GM23338 (cell line): ENCODE results near the gene TMEM139. TPM values are rescaled to one million over a fixed set of nuclear protein-coding genes. Genes with fewer than 3 reads are reported as not detected.

Source experiments
- ATAC-seq: fragments of 200-7000 bp; cut with Tn5 transposase; 3 replicates; pipeline ENCODE4 v1.9.1; 2020
- DNase-seq: peaks from one replicate; pipeline ENCODE4 v3.0.0-alpha.2; 2015; ENCODE audit warnings: low spot score
- H2AFZ ChIP-seq: fragments of 200-600 bp; sonication (generic); 2 replicates; pipeline ENCODE4 v1.8.0; 2016; ENCODE audit warnings: antibody characterized with exemption, mild to moderate bottlenecking, moderate library complexity
- H3F3A ChIP-seq: fragments of 200-600 bp; sonication (generic); replicated peaks from 2 replicates; pipeline ENCODE4 v1.8.0; 2017; ENCODE audit warnings: antibody characterized with exemption, mixed run types, low read depth
- H3K27ac ChIP-seq: fragments of 200-600 bp; sonication (generic); 2 replicates; pipeline ENCODE4 v1.6.1; 2016; ENCODE audit warnings: low read depth
- H3K27me3 ChIP-seq: fragments of 200-600 bp; sonication (generic); 2 replicates; pipeline ENCODE4 v1.8.0; 2016; ENCODE audit warnings: mild to moderate bottlenecking, mixed run types, moderate library complexity; ENCODE audit not compliant: insufficient read depth
- H3K36me3 ChIP-seq: fragments of 200-600 bp; sonication (generic); 2 replicates; pipeline ENCODE4 v1.8.0; 2016; ENCODE audit warnings: mild to moderate bottlenecking; ENCODE audit not compliant: insufficient read depth
- H3K4me1 ChIP-seq: fragments of 200-600 bp; sonication (generic); 2 replicates; pipeline ENCODE4 v1.8.0; 2016; ENCODE audit warnings: mild to moderate bottlenecking, moderate library complexity; ENCODE audit not compliant: insufficient read depth
- H3K4me2 ChIP-seq: fragments of 200-600 bp; sonication (generic); 2 replicates; pipeline ENCODE4 v1.7.1; 2017; ENCODE audit warnings: mixed run types
- H3K4me3 ChIP-seq: fragments of 200-600 bp; sonication (generic); 2 replicates; pipeline ENCODE4 v1.6.1; 2016; ENCODE audit warnings: mixed run types
- H3K79me2 ChIP-seq: fragments of 200-600 bp; sonication (generic); replicated peaks from 2 replicates; pipeline ENCODE4 v1.8.0; 2017; ENCODE audit warnings: mild to moderate bottlenecking; ENCODE audit not compliant: insufficient read depth
- H3K9me2 ChIP-seq: fragments of 200-600 bp; sonication (generic); 2 replicates; pipeline ENCODE4 v1.8.0; 2017; ENCODE audit not compliant: insufficient read depth
- H4K20me1 ChIP-seq: fragments of 200-600 bp; sonication (generic); replicated peaks from 2 replicates; pipeline ENCODE4 v1.8.0; 2017; ENCODE audit warnings: mild to moderate bottlenecking; ENCODE audit not compliant: insufficient read depth
- H3K27ac Mint-ChIP-seq: 2 replicates; pipeline ENCODE4 v1.8.0; 2020; ENCODE audit warnings: inconsistent platforms, mild to moderate bottlenecking, moderate library complexity, mixed read lengths
- H3K27me3 Mint-ChIP-seq: 3 replicates; pipeline ENCODE4 v1.8.0; 2022; ENCODE audit warnings: low read depth, mild to moderate bottlenecking, moderate library complexity, mixed read lengths, inconsistent platforms; ENCODE audit not compliant: insufficient read depth, poor library complexity
- H3K36me3 Mint-ChIP-seq: 3 replicates; pipeline ENCODE4 v1.8.0; 2021; ENCODE audit warnings: low read depth, mild to moderate bottlenecking, inconsistent platforms, moderate library complexity, mixed read lengths
- H3K4me1 Mint-ChIP-seq: 3 replicates; pipeline ENCODE4 v1.8.0; 2020; ENCODE audit warnings: mild to moderate bottlenecking, inconsistent platforms, mixed read lengths
- H3K4me3 Mint-ChIP-seq: 3 replicates; pipeline ENCODE4 v1.8.0; 2021; ENCODE audit warnings: moderate library complexity, mild to moderate bottlenecking, inconsistent platforms, mixed read lengths
- H3K9me3 Mint-ChIP-seq: 3 replicates; pipeline ENCODE4 v1.8.0; 2020; ENCODE audit warnings: moderate library complexity, mild to moderate bottlenecking, inconsistent platforms, mixed read lengths
- CREB1 ChIP-seq: fragments of 250-450 bp; sonication (Bioruptor Pico); IDR thresholded peaks from 2 replicates; pipeline ENCODE4 v1.5.0; 2020; ENCODE audit warnings: low read depth, mild to moderate bottlenecking, moderate library complexity
- EZH2 ChIP-seq: fragments of 200-600 bp; sonication (generic); IDR thresholded peaks from one replicate; pipeline ENCODE4 v1.8.0; 2017; ENCODE audit warnings: antibody characterized with exemption, mild to moderate bottlenecking, low read depth; ENCODE audit not compliant: unreplicated experiment
- EZH2phosphoT487 ChIP-seq: fragments of 200-600 bp; sonication (generic); IDR thresholded peaks from one replicate; pipeline ENCODE4 v1.8.1; 2018; ENCODE audit warnings: antibody characterized with exemption; ENCODE audit not compliant: unreplicated experiment
- JUNB ChIP-seq: IDR thresholded peaks from one replicate; pipeline ENCODE4 v1.6.1; 2016; ENCODE audit warnings: antibody characterized with exemption; ENCODE audit not compliant: unreplicated experiment
- NANOG ChIP-seq: IDR thresholded peaks from 2 replicates; pipeline ENCODE4 v1.6.1; 2016; ENCODE audit warnings: antibody characterized with exemption, borderline replicate concordance
- POLR2AphosphoS5 ChIP-seq: IDR thresholded peaks from 2 replicates; pipeline ENCODE4 v1.6.1; 2016; ENCODE audit warnings: antibody characterized with exemption, low read depth
- STAT1 ChIP-seq: IDR thresholded peaks from one replicate; pipeline ENCODE4 v1.6.1; 2016; ENCODE audit warnings: antibody characterized with exemption; ENCODE audit not compliant: unreplicated experiment
- ZNF114 ChIP-seq: fragments of 250-450 bp; sonication (Bioruptor Pico); IDR thresholded peaks from 2 replicates; pipeline ENCODE4 v1.5.0; 2020; ENCODE audit warnings: mild to moderate bottlenecking, moderate library complexity
- ZNF331 ChIP-seq: fragments of 250-450 bp; sonication (Bioruptor Pico); IDR thresholded peaks from 2 replicates; pipeline ENCODE4 v1.5.0; 2020; ENCODE audit warnings: low read depth, mild to moderate bottlenecking, moderate library complexity
- polyA plus RNA-seq: library from polyadenylated mRNA; unstranded; fragments of >200 nt; fragmentation: Nextera tagmentation; extraction: Ambion mirVana; gene quantifications from 2 replicates; pipeline ENCODE4 v1.2.1, GENCODE V29; 2016
- total RNA-seq: library from RNA; depleted of rRNA; stranded (reverse); fragments of >200 nt; shearing (Covaris generic); gene quantifications from 2 replicates; pipeline ENCODE4 v1.2.3, GENCODE V29; 2014
- TF ChIP-seq, protein P1 (sequence below), 2 experiments: fragments of 200-600 bp in 1 of 2; sonication (generic) in 1 of 2; conservative IDR thresholded peaks; 2 replicates each; pipeline versions ENCODE4 v1.5.1 to v1.6.1; 2016 to 2017; ENCODE audit warnings: antibody characterized with exemption in 2 of 2, low read depth in 2 of 2, mild to moderate bottlenecking in 2 of 2, moderate library complexity in 1 of 2
- TF ChIP-seq, protein P2 (sequence below): IDR thresholded peaks from one replicate; pipeline ENCODE4 v1.6.1; 2018; ENCODE audit warnings: antibody characterized with exemption; ENCODE audit not compliant: unreplicated experiment
- TF ChIP-seq, protein P3 (sequence below): IDR thresholded peaks from 2 replicates; pipeline ENCODE4 v1.6.1; 2016; ENCODE audit warnings: antibody characterized with exemption

Gene TMEM139
- total and polyA plus RNA-seq, 2 experiments from 2014 or later: 3.3 to 3.6 TPM

DNA sequence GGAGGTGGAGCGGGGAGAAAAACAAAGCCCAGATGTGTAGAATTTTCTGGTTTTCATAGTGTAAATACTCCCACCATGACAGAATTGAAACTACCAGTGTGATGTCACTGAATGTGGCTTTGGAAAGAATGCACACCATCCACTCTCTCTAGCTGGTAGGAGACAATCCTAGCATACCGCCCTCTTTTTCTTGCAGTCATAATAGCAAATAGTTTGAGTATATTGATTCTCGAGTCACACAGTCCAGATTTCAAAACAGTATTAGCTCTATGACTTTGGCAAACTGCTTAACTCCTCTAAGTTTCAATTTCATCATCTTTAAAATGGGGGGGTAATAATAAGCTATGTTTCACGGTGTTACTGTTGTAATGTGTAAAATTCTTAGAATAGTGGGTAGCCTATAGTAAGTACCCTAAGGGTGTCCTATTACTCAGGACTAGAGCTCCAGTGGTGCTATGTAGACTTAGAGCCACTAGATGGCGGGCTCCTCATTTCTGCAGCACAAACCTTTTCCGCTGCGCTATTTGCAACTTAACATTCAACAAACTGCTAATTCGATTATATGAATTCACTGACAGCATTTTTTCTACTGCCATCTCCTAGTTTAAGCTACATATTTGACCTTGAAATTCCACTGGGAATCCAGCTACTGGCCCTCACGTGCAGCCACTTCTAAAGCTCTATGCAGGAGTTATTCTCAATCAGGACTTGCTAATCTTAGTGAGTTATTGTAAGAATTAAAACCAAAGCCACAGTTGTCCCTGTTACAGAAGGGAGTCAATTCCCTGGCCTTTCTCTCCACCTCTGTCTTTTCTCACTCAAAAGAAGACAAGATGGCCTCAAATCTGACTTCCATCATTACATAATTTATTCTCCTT, 44.2 kb upstream of the TMEM139 start:
- no peak overlapping the region for H2AFZ ChIP-seq
- no peak overlapping the region for H3K4me3 ChIP-seq
- TF ChIP-seq POLR2AphosphoS5: no peak
- TF ChIP-seq, protein P1, sequence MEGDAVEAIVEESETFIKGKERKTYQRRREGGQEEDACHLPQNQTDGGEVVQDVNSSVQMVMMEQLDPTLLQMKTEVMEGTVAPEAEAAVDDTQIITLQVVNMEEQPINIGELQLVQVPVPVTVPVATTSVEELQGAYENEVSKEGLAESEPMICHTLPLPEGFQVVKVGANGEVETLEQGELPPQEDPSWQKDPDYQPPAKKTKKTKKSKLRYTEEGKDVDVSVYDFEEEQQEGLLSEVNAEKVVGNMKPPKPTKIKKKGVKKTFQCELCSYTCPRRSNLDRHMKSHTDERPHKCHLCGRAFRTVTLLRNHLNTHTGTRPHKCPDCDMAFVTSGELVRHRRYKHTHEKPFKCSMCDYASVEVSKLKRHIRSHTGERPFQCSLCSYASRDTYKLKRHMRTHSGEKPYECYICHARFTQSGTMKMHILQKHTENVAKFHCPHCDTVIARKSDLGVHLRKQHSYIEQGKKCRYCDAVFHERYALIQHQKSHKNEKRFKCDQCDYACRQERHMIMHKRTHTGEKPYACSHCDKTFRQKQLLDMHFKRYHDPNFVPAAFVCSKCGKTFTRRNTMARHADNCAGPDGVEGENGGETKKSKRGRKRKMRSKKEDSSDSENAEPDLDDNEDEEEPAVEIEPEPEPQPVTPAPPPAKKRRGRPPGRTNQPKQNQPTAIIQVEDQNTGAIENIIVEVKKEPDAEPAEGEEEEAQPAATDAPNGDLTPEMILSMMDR (conservative IDR thresholded peaks at IDR 0.05; ENCODE audit: low read depth in 2 of 2): peak; percentile 86 to 93
- no peak overlapping the region for H3K4me2 ChIP-seq
- H3K79me2 ChIP-seq: no peaks in the 10 kb centered on the region
- DNase-seq (peak; percentile 89), ATAC-seq (peak; percentile 97)
- H4K20me1 ChIP-seq: no peaks in the 10 kb centered on the region
- Mint-ChIP-seq H3K36me3 (no peaks in the 10 kb centered on the region), H3K9me3 (peaks cover 17% of the 10 kb centered on the region), H3K4me1 (no peaks in the 10 kb centered on the region; the same call in 2 of the 3 replicates), H3K27me3 (peaks cover 5% of the 10 kb centered on the region), H3K4me3 (no peak overlapping the region), H3K27ac (no peak overlapping the region)
- H3K9me2 ChIP-seq: no peaks in the 10 kb centered on the region
- H3K36me3 ChIP-seq: no peaks in the 10 kb centered on the region
- H3K27ac ChIP-seq: no peak overlapping the region
- H3F3A ChIP-seq: no peaks in the 10 kb centered on the region
- H3K4me1 ChIP-seq: no peaks in the 10 kb centered on the region
- no peaks in the 10 kb centered on the region for H3K27me3 ChIP-seq

DNA sequence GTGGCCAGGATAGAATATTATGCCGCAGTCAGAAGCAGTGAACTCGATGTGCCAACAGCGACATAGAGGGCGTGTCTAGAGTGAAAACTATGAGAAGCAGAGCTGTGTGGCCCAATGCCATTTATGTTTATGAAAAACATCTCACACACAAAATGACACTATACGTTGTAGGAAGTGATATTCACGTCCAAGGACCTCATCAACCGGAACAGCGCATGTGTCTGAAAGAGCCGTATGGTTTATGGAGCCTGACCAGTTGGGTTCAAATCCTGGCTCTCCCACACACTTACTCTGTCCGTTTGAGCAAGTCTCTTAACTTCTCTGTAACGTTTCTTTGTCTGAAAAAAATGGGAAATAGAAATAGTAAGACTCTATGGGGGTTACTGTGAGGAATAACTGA, 42.5 kb upstream of the TMEM139 start:
- DNase-seq: no peak
- ATAC-seq: no peak
- Histone ChIP-seq H3K4me2 (no peak overlapping the region), H3K79me2 (no peaks in the 10 kb centered on the region), H3F3A (no peaks in the 10 kb centered on the region), H3K27ac (no peak overlapping the region), H3K4me3 (no peak overlapping the region), H3K36me3 (no peaks in the 10 kb centered on the region), H4K20me1 (no peaks in the 10 kb centered on the region), H3K27me3 (no peaks in the 10 kb centered on the region), H3K4me1 (no peaks in the 10 kb centered on the region), H2AFZ (no peak overlapping the region), H3K9me2 (no peaks in the 10 kb centered on the region)
- Mint-ChIP-seq H3K9me3 (peaks cover 3% of the 10 kb centered on the region; the same call in 1 of the 3 replicates), H3K4me1 (no peaks in the 10 kb centered on the region; the same call in 2 of the 3 replicates), H3K4me3 (no peak overlapping the region), H3K27me3 (peaks cover 2% of the 10 kb centered on the region), H3K27ac (no peak overlapping the region), H3K36me3 (no peaks in the 10 kb centered on the region)
- TF ChIP-seq ZNF114 (CRISPR knock-in tag) (no peak), JUNB (no peak), EZH2phosphoT487 (no peak), STAT1 (no peak), EZH2 (no peak), NANOG (no peak), ZNF331 (CRISPR knock-in tag) (no peak), CREB1 (CRISPR knock-in tag) (no peak), POLR2AphosphoS5 (no peak)
- TF ChIP-seq, protein P2, sequence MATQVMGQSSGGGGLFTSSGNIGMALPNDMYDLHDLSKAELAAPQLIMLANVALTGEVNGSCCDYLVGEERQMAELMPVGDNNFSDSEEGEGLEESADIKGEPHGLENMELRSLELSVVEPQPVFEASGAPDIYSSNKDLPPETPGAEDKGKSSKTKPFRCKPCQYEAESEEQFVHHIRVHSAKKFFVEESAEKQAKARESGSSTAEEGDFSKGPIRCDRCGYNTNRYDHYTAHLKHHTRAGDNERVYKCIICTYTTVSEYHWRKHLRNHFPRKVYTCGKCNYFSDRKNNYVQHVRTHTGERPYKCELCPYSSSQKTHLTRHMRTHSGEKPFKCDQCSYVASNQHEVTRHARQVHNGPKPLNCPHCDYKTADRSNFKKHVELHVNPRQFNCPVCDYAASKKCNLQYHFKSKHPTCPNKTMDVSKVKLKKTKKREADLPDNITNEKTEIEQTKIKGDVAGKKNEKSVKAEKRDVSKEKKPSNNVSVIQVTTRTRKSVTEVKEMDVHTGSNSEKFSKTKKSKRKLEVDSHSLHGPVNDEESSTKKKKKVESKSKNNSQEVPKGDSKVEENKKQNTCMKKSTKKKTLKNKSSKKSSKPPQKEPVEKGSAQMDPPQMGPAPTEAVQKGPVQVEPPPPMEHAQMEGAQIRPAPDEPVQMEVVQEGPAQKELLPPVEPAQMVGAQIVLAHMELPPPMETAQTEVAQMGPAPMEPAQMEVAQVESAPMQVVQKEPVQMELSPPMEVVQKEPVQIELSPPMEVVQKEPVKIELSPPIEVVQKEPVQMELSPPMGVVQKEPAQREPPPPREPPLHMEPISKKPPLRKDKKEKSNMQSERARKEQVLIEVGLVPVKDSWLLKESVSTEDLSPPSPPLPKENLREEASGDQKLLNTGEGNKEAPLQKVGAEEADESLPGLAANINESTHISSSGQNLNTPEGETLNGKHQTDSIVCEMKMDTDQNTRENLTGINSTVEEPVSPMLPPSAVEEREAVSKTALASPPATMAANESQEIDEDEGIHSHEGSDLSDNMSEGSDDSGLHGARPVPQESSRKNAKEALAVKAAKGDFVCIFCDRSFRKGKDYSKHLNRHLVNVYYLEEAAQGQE: no peak
- TF ChIP-seq, protein P1 (conservative IDR thresholded peaks at IDR 0.05; ENCODE audit: low read depth in 2 of 2): no peak
- TF ChIP-seq, protein P3, sequence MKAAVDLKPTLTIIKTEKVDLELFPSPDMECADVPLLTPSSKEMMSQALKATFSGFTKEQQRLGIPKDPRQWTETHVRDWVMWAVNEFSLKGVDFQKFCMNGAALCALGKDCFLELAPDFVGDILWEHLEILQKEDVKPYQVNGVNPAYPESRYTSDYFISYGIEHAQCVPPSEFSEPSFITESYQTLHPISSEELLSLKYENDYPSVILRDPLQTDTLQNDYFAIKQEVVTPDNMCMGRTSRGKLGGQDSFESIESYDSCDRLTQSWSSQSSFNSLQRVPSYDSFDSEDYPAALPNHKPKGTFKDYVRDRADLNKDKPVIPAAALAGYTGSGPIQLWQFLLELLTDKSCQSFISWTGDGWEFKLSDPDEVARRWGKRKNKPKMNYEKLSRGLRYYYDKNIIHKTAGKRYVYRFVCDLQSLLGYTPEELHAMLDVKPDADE: no peak
